Measurements from ENCODE around the gene DIRAS1.

DNA sequence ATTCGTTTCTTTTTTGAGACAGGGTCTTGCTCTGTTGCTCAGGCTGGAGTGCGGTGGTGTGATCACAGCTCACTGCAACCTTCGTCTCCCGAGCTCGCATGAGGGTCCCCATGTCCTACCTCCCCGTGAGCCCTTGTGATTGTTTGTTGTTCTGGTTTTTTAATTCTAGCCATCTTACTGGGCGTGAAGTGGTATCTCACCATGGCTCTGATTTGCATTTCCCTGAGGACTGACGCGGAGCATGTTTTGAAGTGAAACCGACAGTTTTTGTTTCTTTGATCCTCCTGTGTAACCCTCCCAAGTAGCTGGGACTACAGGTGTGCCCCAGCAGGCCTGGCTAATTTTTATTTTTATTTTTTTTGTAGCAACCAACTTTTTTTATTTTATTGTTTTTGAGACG lies 40.4 kb downstream of the DIRAS1 start:
- TF ChIP-seq, protein P1, sequence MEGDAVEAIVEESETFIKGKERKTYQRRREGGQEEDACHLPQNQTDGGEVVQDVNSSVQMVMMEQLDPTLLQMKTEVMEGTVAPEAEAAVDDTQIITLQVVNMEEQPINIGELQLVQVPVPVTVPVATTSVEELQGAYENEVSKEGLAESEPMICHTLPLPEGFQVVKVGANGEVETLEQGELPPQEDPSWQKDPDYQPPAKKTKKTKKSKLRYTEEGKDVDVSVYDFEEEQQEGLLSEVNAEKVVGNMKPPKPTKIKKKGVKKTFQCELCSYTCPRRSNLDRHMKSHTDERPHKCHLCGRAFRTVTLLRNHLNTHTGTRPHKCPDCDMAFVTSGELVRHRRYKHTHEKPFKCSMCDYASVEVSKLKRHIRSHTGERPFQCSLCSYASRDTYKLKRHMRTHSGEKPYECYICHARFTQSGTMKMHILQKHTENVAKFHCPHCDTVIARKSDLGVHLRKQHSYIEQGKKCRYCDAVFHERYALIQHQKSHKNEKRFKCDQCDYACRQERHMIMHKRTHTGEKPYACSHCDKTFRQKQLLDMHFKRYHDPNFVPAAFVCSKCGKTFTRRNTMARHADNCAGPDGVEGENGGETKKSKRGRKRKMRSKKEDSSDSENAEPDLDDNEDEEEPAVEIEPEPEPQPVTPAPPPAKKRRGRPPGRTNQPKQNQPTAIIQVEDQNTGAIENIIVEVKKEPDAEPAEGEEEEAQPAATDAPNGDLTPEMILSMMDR (conservative IDR thresholded peaks at IDR 0.05; ENCODE audit: low read depth in 2 of 2), result no peak
- TF ChIP-seq, protein P2, sequence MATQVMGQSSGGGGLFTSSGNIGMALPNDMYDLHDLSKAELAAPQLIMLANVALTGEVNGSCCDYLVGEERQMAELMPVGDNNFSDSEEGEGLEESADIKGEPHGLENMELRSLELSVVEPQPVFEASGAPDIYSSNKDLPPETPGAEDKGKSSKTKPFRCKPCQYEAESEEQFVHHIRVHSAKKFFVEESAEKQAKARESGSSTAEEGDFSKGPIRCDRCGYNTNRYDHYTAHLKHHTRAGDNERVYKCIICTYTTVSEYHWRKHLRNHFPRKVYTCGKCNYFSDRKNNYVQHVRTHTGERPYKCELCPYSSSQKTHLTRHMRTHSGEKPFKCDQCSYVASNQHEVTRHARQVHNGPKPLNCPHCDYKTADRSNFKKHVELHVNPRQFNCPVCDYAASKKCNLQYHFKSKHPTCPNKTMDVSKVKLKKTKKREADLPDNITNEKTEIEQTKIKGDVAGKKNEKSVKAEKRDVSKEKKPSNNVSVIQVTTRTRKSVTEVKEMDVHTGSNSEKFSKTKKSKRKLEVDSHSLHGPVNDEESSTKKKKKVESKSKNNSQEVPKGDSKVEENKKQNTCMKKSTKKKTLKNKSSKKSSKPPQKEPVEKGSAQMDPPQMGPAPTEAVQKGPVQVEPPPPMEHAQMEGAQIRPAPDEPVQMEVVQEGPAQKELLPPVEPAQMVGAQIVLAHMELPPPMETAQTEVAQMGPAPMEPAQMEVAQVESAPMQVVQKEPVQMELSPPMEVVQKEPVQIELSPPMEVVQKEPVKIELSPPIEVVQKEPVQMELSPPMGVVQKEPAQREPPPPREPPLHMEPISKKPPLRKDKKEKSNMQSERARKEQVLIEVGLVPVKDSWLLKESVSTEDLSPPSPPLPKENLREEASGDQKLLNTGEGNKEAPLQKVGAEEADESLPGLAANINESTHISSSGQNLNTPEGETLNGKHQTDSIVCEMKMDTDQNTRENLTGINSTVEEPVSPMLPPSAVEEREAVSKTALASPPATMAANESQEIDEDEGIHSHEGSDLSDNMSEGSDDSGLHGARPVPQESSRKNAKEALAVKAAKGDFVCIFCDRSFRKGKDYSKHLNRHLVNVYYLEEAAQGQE (IDR thresholded peaks at IDR 0.05; ENCODE audit: unreplicated experiment), result no peak
- TF ChIP-seq ZNF331 (CRISPR knock-in tag; IDR thresholded peaks at IDR 0.05; ENCODE audit: low read depth) (no peak), EZH2 (IDR thresholded peaks at IDR 0.05; ENCODE audit: low read depth, unreplicated experiment) (no peak), EZH2phosphoT487 (IDR thresholded peaks at IDR 0.05; ENCODE audit: unreplicated experiment) (no peak), JUNB (IDR thresholded peaks at IDR 0.05; ENCODE audit: unreplicated experiment) (no peak), POLR2AphosphoS5 (IDR thresholded peaks at IDR 0.05; ENCODE audit: low read depth) (no peak), CREB1 (CRISPR knock-in tag; IDR thresholded peaks at IDR 0.05; ENCODE audit: low read depth) (no peak), STAT1 (IDR thresholded peaks at IDR 0.05; ENCODE audit: unreplicated experiment) (no peak)

Data from GM23338 (cell line).